Osteoblast (primary cell): ENCODE results near the gene SMARCD1. TPM values are rescaled to one million over a fixed set of nuclear protein-coding genes. Genes with fewer than 3 reads are reported as not detected.
"Not testable (repeated sequence)": the region's sequence is repeated elsewhere in the genome, so short reads cannot be mapped to it uniquely, and the experiment has no call there.

Source experiments
- DNase-seq: peaks from one replicate; pipeline ENCODE4 v3.0.0; 2011; ENCODE audit warnings: low spot score, mixed read lengths; ENCODE audit not compliant: insufficient read length; ENCODE audit errors: missing footprints
- H2AFZ ChIP-seq: 2 replicates; pipeline ENCODE4 v1.6.0; 2011; ENCODE audit warnings: mild to moderate bottlenecking, low read length
- H3K27ac ChIP-seq: 2 replicates; pipeline ENCODE4 v1.5.1; 2011; ENCODE audit warnings: mild to moderate bottlenecking, low read depth, low read length, moderate library complexity
- H3K27me3 ChIP-seq: 2 replicates; pipeline ENCODE4 v1.6.0; 2012; ENCODE audit warnings: mild to moderate bottlenecking, control low read depth, inconsistent platforms, low read length, moderate library complexity; ENCODE audit not compliant: insufficient read depth
- H3K36me3 ChIP-seq: 2 replicates; pipeline ENCODE4 v1.5.1; 2011; ENCODE audit warnings: mild to moderate bottlenecking, low read length, control low read depth, moderate library complexity; ENCODE audit not compliant: insufficient read depth
- H3K4me1 ChIP-seq: 2 replicates; pipeline ENCODE4 v1.5.1; 2011; ENCODE audit warnings: mild to moderate bottlenecking, low read length, control low read depth, moderate library complexity; ENCODE audit not compliant: insufficient read depth
- H3K4me2 ChIP-seq: 2 replicates; pipeline ENCODE4 v1.6.0; 2011; ENCODE audit warnings: mild to moderate bottlenecking, low read length; ENCODE audit not compliant: insufficient read depth
- H3K4me3 ChIP-seq: fragments of 200-600 bp; sonication (generic); 3 replicates; pipeline ENCODE4 v1.5.1; 2012; ENCODE audit warnings: mild to moderate bottlenecking, low read length, inconsistent platforms; ENCODE audit not compliant: insufficient read depth
- H3K79me2 ChIP-seq: 2 replicates; pipeline ENCODE4 v1.6.0; 2012; ENCODE audit warnings: mild to moderate bottlenecking, low read length, control low read depth, inconsistent platforms; ENCODE audit not compliant: insufficient read depth
- H3K9me3 ChIP-seq: 2 replicates; pipeline ENCODE4 v1.5.1; 2011; ENCODE audit warnings: low read depth, low read length, control low read depth
- H4K20me1 ChIP-seq: 2 replicates; pipeline ENCODE4 v1.6.0; 2012; ENCODE audit warnings: mild to moderate bottlenecking, low read length, control low read depth; ENCODE audit not compliant: insufficient read depth
- total RNA-seq: library from RNA; depleted of rRNA; stranded (reverse); fragments of >200 nt; gene quantifications from 2 replicates; pipeline ENCODE4 v1.2.3, GENCODE V29; 2012
- TF ChIP-seq, protein P1 (sequence below): IDR thresholded peaks from 2 replicates; pipeline ENCODE4 v1.5.1; 2011; ENCODE audit warnings: mild to moderate bottlenecking, low read depth, low read length, moderate library complexity; ENCODE audit errors: extremely low read depth

SMARCD1 gene
- total RNA-seq, 1 donor = 50.3 TPM

- Histone ChIP-seq H3K79me2 (peaks cover 85% of the 10 kb centered on the region), H4K20me1 (peaks cover 29% of the 10 kb centered on the region)
- TF ChIP-seq, protein P1, sequence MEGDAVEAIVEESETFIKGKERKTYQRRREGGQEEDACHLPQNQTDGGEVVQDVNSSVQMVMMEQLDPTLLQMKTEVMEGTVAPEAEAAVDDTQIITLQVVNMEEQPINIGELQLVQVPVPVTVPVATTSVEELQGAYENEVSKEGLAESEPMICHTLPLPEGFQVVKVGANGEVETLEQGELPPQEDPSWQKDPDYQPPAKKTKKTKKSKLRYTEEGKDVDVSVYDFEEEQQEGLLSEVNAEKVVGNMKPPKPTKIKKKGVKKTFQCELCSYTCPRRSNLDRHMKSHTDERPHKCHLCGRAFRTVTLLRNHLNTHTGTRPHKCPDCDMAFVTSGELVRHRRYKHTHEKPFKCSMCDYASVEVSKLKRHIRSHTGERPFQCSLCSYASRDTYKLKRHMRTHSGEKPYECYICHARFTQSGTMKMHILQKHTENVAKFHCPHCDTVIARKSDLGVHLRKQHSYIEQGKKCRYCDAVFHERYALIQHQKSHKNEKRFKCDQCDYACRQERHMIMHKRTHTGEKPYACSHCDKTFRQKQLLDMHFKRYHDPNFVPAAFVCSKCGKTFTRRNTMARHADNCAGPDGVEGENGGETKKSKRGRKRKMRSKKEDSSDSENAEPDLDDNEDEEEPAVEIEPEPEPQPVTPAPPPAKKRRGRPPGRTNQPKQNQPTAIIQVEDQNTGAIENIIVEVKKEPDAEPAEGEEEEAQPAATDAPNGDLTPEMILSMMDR = no peak
Observed at GRCh38 chr12:50147281-50147680, 62.1 kb downstream of the SMARCD1 start.

GRCh38 chr12:50148011-50148410, 62.9 kb downstream of the SMARCD1 start:
- peaks cover 31% of the 10 kb centered on the region for H4K20me1 ChIP-seq
- H3K27me3 ChIP-seq, H3K36me3 ChIP-seq, DNase-seq, H2AFZ ChIP-seq, H3K4me1 ChIP-seq, H3K4me3 ChIP-seq, H3K9me3 ChIP-seq, H3K4me2 ChIP-seq, H3K27ac ChIP-seq: not testable (repeated sequence)
- H3K79me2 ChIP-seq = peaks cover 85% of the 10 kb centered on the region

More at GRCh38 chr12:50147281-50147680, 62.1 kb downstream of the SMARCD1 start:
- Histone ChIP-seq H3K4me3 (no peak overlapping the region), H3K27me3 (no peaks in the 10 kb centered on the region), H3K27ac (no peak overlapping the region), H2AFZ (no peak overlapping the region), H3K9me3 (no peaks in the 10 kb centered on the region), H3K4me1 (peaks cover 7% of the 10 kb centered on the region), H3K36me3 (peaks cover 9% of the 10 kb centered on the region), H3K4me2 (no peak overlapping the region)
- DNase-seq = no peak

GRCh38 chr12:50149311-50149710, 64.2 kb downstream of the SMARCD1 start:
- Histone ChIP-seq H3K79me2 (peaks cover 88% of the 10 kb centered on the region), H3K4me2 (no peak overlapping the region), H3K4me3 (no peak overlapping the region), H3K27me3 (no peaks in the 10 kb centered on the region), H2AFZ (no peak overlapping the region), H3K4me1 (peaks cover 7% of the 10 kb centered on the region), H3K36me3 (no peaks in the 10 kb centered on the region), H3K27ac (no peak overlapping the region), H4K20me1 (peaks cover 27% of the 10 kb centered on the region), H3K9me3 (no peaks in the 10 kb centered on the region)
- TF ChIP-seq, protein P1 = no peak
- DNase-seq = no peak

Other genes starting within 250 kb of the SMARCD1 start
- 4.7 and 5.4 TPM in 2 replicates for gene BCDIN3D, start 242.2 kb upstream of the SMARCD1 start, total RNA-seq
- 0.88 and 1.4 TPM in 2 replicates for gene FAIM2, start 181.4 kb upstream of the SMARCD1 start, total RNA-seq
- gene AQP2, start 134.6 kb upstream of the SMARCD1 start, total RNA-seq = not detected in 2 replicates
- not detected in 2 replicates for gene AQP5, start 123.5 kb upstream of the SMARCD1 start, total RNA-seq
- gene AQP6, start 112.4 kb upstream of the SMARCD1 start, total RNA-seq = not detected in 2 replicates
- 12.7 and 16.5 TPM in 2 replicates for gene RACGAP1, start 59.8 kb upstream of the SMARCD1 start, total RNA-seq
- gene ASIC1, start 27.7 kb upstream of the SMARCD1 start, total RNA-seq = 0.72 and 0.88 TPM in 2 replicates
- under 0.01 TPM in 1 of 2 replicates, not detected in the other for gene GPD1, start 18.7 kb downstream of the SMARCD1 start, total RNA-seq
- gene COX14, start 26.9 kb downstream of the SMARCD1 start, total RNA-seq = 29.0 and 29.8 TPM in 2 replicates
- 30.9 and 33.7 TPM in 2 replicates for gene CERS5, start 82.0 kb downstream of the SMARCD1 start, total RNA-seq
- gene LIMA1, start 198.2 kb downstream of the SMARCD1 start, total RNA-seq = 433 and 436 TPM in 2 replicates